ENCODE results near the gene FAM209B. TPM values are rescaled to one million over a fixed set of nuclear protein-coding genes. Genes with fewer than 3 reads are reported as not detected.

The FAM209B gene, protein sequence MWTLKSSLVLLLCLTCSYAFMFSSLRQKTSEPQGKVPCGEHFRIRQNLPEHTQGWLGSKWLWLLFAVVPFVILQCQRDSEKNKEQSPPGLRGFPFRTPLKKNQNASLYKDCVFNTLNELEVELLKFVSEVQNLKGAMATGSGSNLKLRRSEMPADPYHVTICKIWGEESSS
- total RNA-seq (2022; extraction: Qiagen RNA extraction; ENCODE audit: low read depth) = 0.34 to 1.00 TPM (median 0.75 TPM) in 4 of 5 replicates, not detected in the other

DNA sequence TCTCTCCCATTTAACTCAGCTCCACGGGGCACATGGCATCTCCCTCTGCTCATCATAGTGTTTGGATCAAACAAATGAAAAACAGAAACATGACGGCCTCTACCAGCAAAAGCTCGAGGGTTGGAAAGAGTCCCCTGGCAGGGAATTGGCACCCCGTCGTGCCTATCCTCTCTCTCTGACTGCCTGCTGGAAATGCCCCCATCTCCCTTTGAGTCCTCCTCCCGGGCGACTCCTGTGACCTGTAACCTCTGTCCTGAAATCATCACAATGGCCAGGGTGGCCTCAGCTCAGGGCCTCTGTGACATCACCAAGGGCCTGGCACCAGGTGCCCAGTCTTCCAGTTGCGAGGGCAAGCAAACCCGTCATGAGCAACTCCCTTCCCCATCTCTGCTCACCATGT, at the start of gene FAM209B:
Gene FAM209B (plus strand): TSS at position 301 of the 400 bp plus-strand sequence. CDS start 96 bp downstream, at position 397.

DNA sequence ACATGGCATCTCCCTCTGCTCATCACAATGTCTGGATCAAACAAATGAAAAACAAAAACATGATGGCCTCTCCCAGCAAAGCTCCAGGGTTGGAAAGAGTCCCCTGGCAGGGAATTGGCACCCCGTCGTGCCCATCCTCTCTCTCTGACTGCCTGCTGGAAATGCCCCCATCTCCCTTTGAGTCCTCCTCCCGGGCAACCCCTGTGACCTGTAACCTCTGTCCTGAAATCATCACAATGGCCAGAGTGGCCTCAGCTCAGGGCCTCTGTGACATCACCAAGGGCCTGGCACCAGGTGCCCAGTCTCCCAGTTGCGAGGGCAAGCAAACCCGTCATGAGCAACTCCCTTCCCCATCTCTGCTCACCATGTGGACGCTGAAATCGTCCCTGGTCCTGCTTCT, 8.6 kb upstream of the FAM209B start, which contains the start of gene FAM209A:
Gene FAM209A (plus strand): TSS at position 301 of the 400 bp plus-strand sequence. CDS start 65 bp downstream, at position 366.

Other genes starting within 250 kb of the FAM209B start
- 8.5 to 12.8 TPM (median 12.5 TPM) in 5 replicates for gene FAM210B, start 174.3 kb upstream of the FAM209B start, total RNA-seq (2022; extraction: Qiagen RNA extraction; ENCODE audit: low read depth)
- gene AURKA, start 141.0 kb upstream of the FAM209B start, total RNA-seq (2022; extraction: Qiagen RNA extraction; ENCODE audit: low read depth) = 98.8 to 110 TPM (median 107 TPM) in 5 replicates
- 34.3 to 38.9 TPM (median 37.7 TPM) in 5 replicates for gene CSTF1, start 140.6 kb upstream of the FAM209B start, total RNA-seq (2022; extraction: Qiagen RNA extraction; ENCODE audit: low read depth)
- 0.08 to 0.09 TPM in 2 of 5 replicates, not detected in the others for gene CASS4, start 121.0 kb upstream of the FAM209B start, total RNA-seq (2022; extraction: Qiagen RNA extraction; ENCODE audit: low read depth)
- gene RTF2, start 64.6 kb upstream of the FAM209B start, total RNA-seq (2022; extraction: Qiagen RNA extraction; ENCODE audit: low read depth) = 87.2 to 89.6 TPM (median 88.4 TPM) in 5 replicates
- 0.19 to 0.55 TPM (median 0.33 TPM) in 4 of 5 replicates, not detected in the other for gene FAM209A, start 8.5 kb upstream of the FAM209B start, total RNA-seq (2022; extraction: Qiagen RNA extraction; ENCODE audit: low read depth)
- 14.4 to 16.9 TPM (median 15.0 TPM) in 5 replicates for gene TFAP2C, start 96.1 kb downstream of the FAM209B start, total RNA-seq (2022; extraction: Qiagen RNA extraction; ENCODE audit: low read depth)